ENCODE measurements around the gene ACVR1B. TPM values are rescaled to one million over a fixed set of nuclear protein-coding genes. Genes with fewer than 3 reads are reported as not detected.

The ACVR1B gene
- total and polyA plus RNA-seq, 2 of the 8 experiments (the other 6 are each of a cell fraction or from before 2014, with no cell fraction given): 16.0 to 19.2 TPM

DNA sequence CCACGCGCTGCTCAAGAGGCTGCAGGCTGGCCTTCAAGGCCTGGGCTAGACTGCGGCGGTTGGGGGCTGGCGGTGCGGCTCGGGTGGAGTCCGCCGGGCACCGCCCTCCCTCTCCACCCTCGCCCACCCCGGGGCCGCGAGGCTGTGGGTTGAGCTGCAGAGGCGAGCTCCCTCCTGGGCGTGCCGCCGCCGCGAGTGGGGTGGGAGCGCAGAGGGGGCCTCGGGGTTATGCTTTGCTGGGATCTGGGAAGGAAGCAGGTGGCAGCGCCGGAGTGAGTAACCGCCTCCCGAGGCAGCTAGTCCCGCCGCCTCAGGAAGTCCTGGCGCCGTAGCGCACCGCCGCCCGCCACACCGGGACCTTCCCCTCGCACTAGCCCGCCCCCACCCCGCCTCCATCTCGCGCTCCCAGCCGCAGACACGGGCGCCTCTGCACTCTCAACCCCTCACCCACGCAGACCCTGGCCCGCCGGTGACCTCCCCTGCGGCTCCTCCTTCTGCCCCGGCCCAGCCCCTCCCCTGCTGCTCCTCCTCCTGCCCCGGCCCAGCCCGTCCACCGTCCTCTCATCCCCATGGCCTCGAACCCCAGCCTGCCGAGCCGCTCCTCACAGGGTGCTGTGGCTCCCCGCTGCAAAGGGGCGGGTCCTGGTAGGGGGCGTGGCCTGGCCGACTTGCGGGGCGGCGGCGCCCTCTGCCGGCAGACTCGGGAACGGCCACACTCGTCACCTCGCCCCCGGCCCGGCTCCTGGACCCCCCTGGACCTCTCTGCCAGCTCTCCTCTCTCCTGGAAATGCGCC, 71.9 kb downstream of the ACVR1B start:
- Histone ChIP-seq H2BK5ac (ENCODE audit: low read depth, low read length) (no peak overlapping the region), H3K36me3 (ENCODE audit: control insufficient read depth in 2 of 4, insufficient read depth in 4 of 4, low read length in 3 of 4) (no peaks in the 10 kb centered on the region), H2BK20ac (ENCODE audit: low read length) (no peak overlapping the region), H3K18ac (ENCODE audit: extremely low read depth, low read length) (peak overlapping the region; percentile 55), H3K9ac (replicated peaks in 1 of 4; ENCODE audit: extremely low read depth in 1 of 4, low read depth in 3 of 4, low read length in 3 of 4) (no peak overlapping the region; a peak in 1 of 7 replicates), H3K56ac (replicated peaks; ENCODE audit: insufficient read length, low read depth, low read length) (no peak overlapping the region), H3K27ac (ENCODE audit: low read depth, low read length) (no peak overlapping the region), H2BK12ac (ENCODE audit: low read depth, low read length) (no peak overlapping the region), H3K27me3 (replicated peaks in 1 of 4; ENCODE audit: control insufficient read depth in 3 of 4, extremely low read depth in 1 of 4, insufficient read depth in 3 of 4, low read length in 3 of 4) (peaks cover 2 to 27% (median 17%) of the 10 kb centered on the region in 4 experiments), H3K4me1 (replicated peaks in 1 of 4; ENCODE audit: control insufficient read depth in 3 of 4, insufficient read depth in 4 of 4, low read length in 3 of 4) (peaks cover 0 to 26% (median 7%) of the 10 kb centered on the region in 4 experiments; a peak in 5 of 7 replicates), H3K4me3 (ENCODE audit: extremely low read depth in 1 of 4, insufficient read depth in 2 of 4, low read depth in 3 of 4, low read length in 4 of 4) (peak overlapping the region; percentile 23 to 71 (median 48)), H3K4ac (replicated peaks; ENCODE audit: insufficient read length, low read depth, low read length) (no peak overlapping the region), H4K5ac (ENCODE audit: insufficient read length, low read depth, low read length) (no peak overlapping the region), H2AK5ac (ENCODE audit: low read depth, low read length) (no peak overlapping the region), H3K79me1 (ENCODE audit: low read depth, low read length) (no peaks in the 10 kb centered on the region), H2AFZ (ENCODE audit: low read length) (0 out of 2 replicates have a peak overlapping the region, but pooled peaks have one; percentile 79), H2BK120ac (replicated peaks; ENCODE audit: low read depth, low read length) (no peak overlapping the region), H3K14ac (ENCODE audit: insufficient read length) (no peak overlapping the region), H2BK15ac (ENCODE audit: low read length) (0 out of 2 replicates have a peak overlapping the region, but pooled peaks have one; percentile 83), H4K8ac (ENCODE audit: extremely low read depth, insufficient read depth, low read length) (no peak overlapping the region), H4K91ac (replicated peaks; ENCODE audit: insufficient read length, low read length) (no peak overlapping the region), H3K23ac (ENCODE audit: insufficient read length) (no peak overlapping the region), H3K23me2 (ENCODE audit: low read depth, low read length) (peaks cover 7% of the 10 kb centered on the region), H3K4me2 (ENCODE audit: insufficient read depth in 1 of 2, low read depth in 2 of 2, low read length in 2 of 2) (peak overlapping the region; percentile 82 to 95), H4K20me1 (replicated peaks in 1 of 2; ENCODE audit: control insufficient read depth in 1 of 2, insufficient read depth in 2 of 2, low read length in 2 of 2) (no peaks in the 10 kb centered on the region), H3K9me3 (ENCODE audit: insufficient read depth in 2 of 2, low read depth in 1 of 2, low read length in 1 of 2) (no peaks in the 10 kb centered on the region), H3K79me2 (ENCODE audit: control insufficient read depth in 1 of 2, insufficient read depth in 2 of 2, low read length in 2 of 2) (no peaks in the 10 kb centered on the region)
- POLR2A ChIA-PET (ENCODE audit: partially characterized antibody): interaction anchor here (0.7 to 13.1 kb wide), 12 partner anchors 10 to 983 kb away, joined by 3 to 82 read pairs (median 8); partner anchors contain the start of genes ATG101, EIF4B, NR4A1 and SMIM41
- FAIRE-seq (no peak), DNase-seq (ENCODE audit: low read depth in 1 of 2, low spot score in 2 of 2) (peak; percentile 60 to 99)
- WGBS, 2 experiments (ENCODE audit: extremely low coverage in 1 of 2, insufficient coverage in 1 of 2, insufficient read length in 1 of 2, insufficient replicate concordance in 2 of 2, low coverage in 1 of 2, low lambda C conversion rate in 2 of 2, missing lambda C conversion rate in 1 of 2): 1% methylated on average over 28 of the region's 70 CpGs; no CpG with 5 or more reads in 1 of the 2 experiments
- CTCF ChIA-PET (ENCODE audit: partially characterized antibody): interaction anchor here (0.6 to 22.7 kb wide), 28 partner anchors 9 to 652 kb away, joined by 3 to 1249 read pairs (median 4); partner anchors contain the start of genes ATG101, NR4A1, SMIM41 and TAMALIN
- no peak for TF ChIP-seq KDM1A (IDR thresholded peaks at IDR 0.05; ENCODE audit: borderline replicate concordance, low read length)
- TF ChIP-seq SP4 (IDR thresholded peaks at IDR 0.05; ENCODE audit: low read length): peak; percentile 92
- TF ChIP-seq POLR2AphosphoS5 (IDR thresholded peaks at IDR 0.05; ENCODE audit: low read depth, low read length): no peak
- TF ChIP-seq KDM5A (IDR thresholded peaks at IDR 0.05; ENCODE audit: low read length): no peak
- TF ChIP-seq SAP30 (IDR thresholded peaks at IDR 0.05; ENCODE audit: insufficient read depth, insufficient replicate concordance, low read length): no peak
- 0 out of 2 replicates have a peak, but pooled peaks have one; percentile 24 for TF ChIP-seq SUZ12 (IDR thresholded peaks at IDR 0.05; ENCODE audit: low read length)
- TF ChIP-seq CBX8 (IDR thresholded peaks at IDR 0.05; ENCODE audit: borderline replicate concordance, low read depth, low read length): no peak
- TF ChIP-seq SIX5 (IDR thresholded peaks at IDR 0.05; ENCODE audit: low read depth, low read length): no peak
- no peak for TF ChIP-seq CHD1 (IDR thresholded peaks at IDR 0.05; ENCODE audit: low read depth, low read length)
- TF ChIP-seq POU5F1 (IDR thresholded peaks at IDR 0.05; ENCODE audit: low read depth, low read length): no peak
- no peak for TF ChIP-seq RFX5 (IDR thresholded peaks at IDR 0.05; ENCODE audit: borderline replicate concordance, low read depth, low read length)
- no peak for TF ChIP-seq NRF1 (IDR thresholded peaks at IDR 0.05; ENCODE audit: low read depth, low read length)
